Neural progenitor cell (in vitro differentiated cells): Measurements from ENCODE around the gene STK32B. TPM values are rescaled to one million over a fixed set of nuclear protein-coding genes. Genes with fewer than 3 reads are reported as not detected.

Experiments used
- DNase-seq: peaks from one replicate; pipeline ENCODE4 v3.0.0-alpha.2; 2016; ENCODE audit warnings: low spot score
- H2AFZ ChIP-seq: fragments of 200-600 bp; sonication (generic); replicated peaks from 2 replicates; pipeline ENCODE4 v1.6.1; 2016; ENCODE audit warnings: antibody characterized with exemption
- H3F3A ChIP-seq: fragments of 200-600 bp; sonication (generic); 2 replicates; pipeline ENCODE4 v1.6.1; 2016; ENCODE audit warnings: antibody characterized with exemption, low read depth
- H3K27ac ChIP-seq: fragments of 200-600 bp; sonication (generic); 2 replicates; pipeline ENCODE4 v1.5.1; 2016; ENCODE audit warnings: mild to moderate bottlenecking
- H3K27me3 ChIP-seq: fragments of 200-600 bp; sonication (generic); 2 replicates; pipeline ENCODE4 v1.6.1; 2016; ENCODE audit warnings: mild to moderate bottlenecking, moderate library complexity
- H3K36me3 ChIP-seq: fragments of 200-600 bp; sonication (generic); 2 replicates; pipeline ENCODE4 v1.5.1; 2016
- H3K4me1 ChIP-seq: fragments of 200-600 bp; sonication (generic); 2 replicates; pipeline ENCODE4 v1.6.1; 2016; ENCODE audit warnings: mixed run types
- H3K4me2 ChIP-seq: fragments of 200-600 bp; sonication (generic); 2 replicates; pipeline ENCODE4 v1.6.1; 2016
- H3K4me3 ChIP-seq: fragments of 200-600 bp; sonication (generic); 2 replicates; pipeline ENCODE4 v1.5.1; 2016
- H3K79me2 ChIP-seq: fragments of 200-600 bp; sonication (generic); 2 replicates; pipeline ENCODE4 v1.6.1; 2016; ENCODE audit warnings: low read depth
- H3K9ac ChIP-seq: fragments of 200-600 bp; sonication (generic); 2 replicates; pipeline ENCODE4 v1.6.1; 2016
- H3K9me3 ChIP-seq: fragments of 200-600 bp; sonication (generic); 2 replicates; pipeline ENCODE4 v1.5.1; 2016; ENCODE audit warnings: low read depth
- H4K20me1 ChIP-seq: fragments of 200-600 bp; sonication (generic); 2 replicates; pipeline ENCODE4 v1.6.1; 2016; ENCODE audit warnings: low read depth
- H3K27ac Mint-ChIP-seq: 3 replicates; pipeline ENCODE4 v1.8.0; 2021; ENCODE audit warnings: mixed read lengths
- H3K27me3 Mint-ChIP-seq: 2 replicates; pipeline ENCODE4 v1.8.0; 2022; ENCODE audit warnings: low read depth, mild to moderate bottlenecking, inconsistent platforms, moderate library complexity, mixed read lengths; ENCODE audit not compliant: insufficient read depth
- H3K36me3 Mint-ChIP-seq: 3 replicates; pipeline ENCODE4 v1.8.0; 2021; ENCODE audit warnings: mixed read lengths
- H3K4me1 Mint-ChIP-seq: 3 replicates; pipeline ENCODE4 v1.8.0; 2021; ENCODE audit warnings: mixed read lengths
- H3K4me3 Mint-ChIP-seq: 3 replicates; pipeline ENCODE4 v1.8.0; 2021; ENCODE audit warnings: mild to moderate bottlenecking, moderate library complexity, mixed read lengths
- H3K9me3 Mint-ChIP-seq: 3 replicates; pipeline ENCODE4 v1.8.0; 2020; ENCODE audit warnings: mixed read lengths
- EZH2 ChIP-seq: fragments of 200-600 bp; sonication (generic); IDR thresholded peaks from 2 replicates; pipeline ENCODE4 v1.6.1; 2017; ENCODE audit warnings: antibody characterized with exemption, mild to moderate bottlenecking, moderate library complexity
- EZH2phosphoT487 ChIP-seq: fragments of 200-600 bp; sonication (generic); IDR thresholded peaks from 2 replicates; pipeline ENCODE4 v1.6.1; 2017; ENCODE audit warnings: antibody characterized with exemption
- total RNA-seq: library from RNA; depleted of rRNA; stranded (reverse); fragments of >200 nt; gene quantifications from 2 replicates; pipeline ENCODE4 v1.2.3, GENCODE V29; 2015; ENCODE audit warnings: low replicate concordance
- TF ChIP-seq, protein P1 (sequence below): fragments of 200-600 bp; sonication (generic); IDR thresholded peaks from 2 replicates; pipeline ENCODE4 v1.5.1; 2017; ENCODE audit warnings: antibody characterized with exemption, mild to moderate bottlenecking

STK32B gene
- total RNA-seq, 1 donor from 2014 or later = 2.5 TPM

DNA sequence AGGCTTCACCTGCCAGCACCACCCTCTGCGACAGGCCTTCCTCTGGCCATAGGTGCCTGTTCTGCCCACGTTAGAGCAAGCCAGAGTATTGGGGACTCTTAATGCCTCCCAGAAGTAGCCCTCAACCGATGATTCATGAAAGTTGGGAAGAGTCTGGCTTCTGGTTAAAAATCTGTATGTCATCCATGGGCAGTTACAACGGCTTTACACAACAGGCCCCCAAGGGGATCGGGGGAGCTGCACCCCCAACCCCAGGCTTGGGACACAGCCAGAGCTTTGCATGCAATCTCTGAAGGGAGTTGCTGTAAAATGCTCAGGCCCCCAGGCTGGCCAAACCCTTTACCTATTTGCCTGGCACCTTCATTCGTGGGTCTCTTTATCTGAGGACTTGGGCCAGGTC lies 26.6 kb upstream of the STK32B start:
- Histone ChIP-seq H3K27ac (no peak overlapping the region), H3K9me3 (no peaks in the 10 kb centered on the region), H4K20me1 (no peaks in the 10 kb centered on the region), H3K9ac (no peak overlapping the region), H2AFZ (no peak overlapping the region), H3K4me1 (peaks cover under 1% of the 10 kb centered on the region), H3K79me2 (no peaks in the 10 kb centered on the region), H3K4me3 (no peak overlapping the region), H3K27me3 (no peaks in the 10 kb centered on the region), H3F3A (no peaks in the 10 kb centered on the region), H3K4me2 (no peak overlapping the region), H3K36me3 (no peaks in the 10 kb centered on the region)
- DNase-seq = no peak
- Mint-ChIP-seq H3K27me3 (peaks cover 12% of the 10 kb centered on the region), H3K27ac (no peak overlapping the region), H3K4me1 (peaks cover under 1% of the 10 kb centered on the region), H3K36me3 (no peaks in the 10 kb centered on the region), H3K9me3 (peaks cover 7% of the 10 kb centered on the region), H3K4me3 (no peak overlapping the region)
- TF ChIP-seq EZH2 = no peak
- TF ChIP-seq, protein P1, sequence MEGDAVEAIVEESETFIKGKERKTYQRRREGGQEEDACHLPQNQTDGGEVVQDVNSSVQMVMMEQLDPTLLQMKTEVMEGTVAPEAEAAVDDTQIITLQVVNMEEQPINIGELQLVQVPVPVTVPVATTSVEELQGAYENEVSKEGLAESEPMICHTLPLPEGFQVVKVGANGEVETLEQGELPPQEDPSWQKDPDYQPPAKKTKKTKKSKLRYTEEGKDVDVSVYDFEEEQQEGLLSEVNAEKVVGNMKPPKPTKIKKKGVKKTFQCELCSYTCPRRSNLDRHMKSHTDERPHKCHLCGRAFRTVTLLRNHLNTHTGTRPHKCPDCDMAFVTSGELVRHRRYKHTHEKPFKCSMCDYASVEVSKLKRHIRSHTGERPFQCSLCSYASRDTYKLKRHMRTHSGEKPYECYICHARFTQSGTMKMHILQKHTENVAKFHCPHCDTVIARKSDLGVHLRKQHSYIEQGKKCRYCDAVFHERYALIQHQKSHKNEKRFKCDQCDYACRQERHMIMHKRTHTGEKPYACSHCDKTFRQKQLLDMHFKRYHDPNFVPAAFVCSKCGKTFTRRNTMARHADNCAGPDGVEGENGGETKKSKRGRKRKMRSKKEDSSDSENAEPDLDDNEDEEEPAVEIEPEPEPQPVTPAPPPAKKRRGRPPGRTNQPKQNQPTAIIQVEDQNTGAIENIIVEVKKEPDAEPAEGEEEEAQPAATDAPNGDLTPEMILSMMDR = no peak
- no peak for TF ChIP-seq EZH2phosphoT487

DNA sequence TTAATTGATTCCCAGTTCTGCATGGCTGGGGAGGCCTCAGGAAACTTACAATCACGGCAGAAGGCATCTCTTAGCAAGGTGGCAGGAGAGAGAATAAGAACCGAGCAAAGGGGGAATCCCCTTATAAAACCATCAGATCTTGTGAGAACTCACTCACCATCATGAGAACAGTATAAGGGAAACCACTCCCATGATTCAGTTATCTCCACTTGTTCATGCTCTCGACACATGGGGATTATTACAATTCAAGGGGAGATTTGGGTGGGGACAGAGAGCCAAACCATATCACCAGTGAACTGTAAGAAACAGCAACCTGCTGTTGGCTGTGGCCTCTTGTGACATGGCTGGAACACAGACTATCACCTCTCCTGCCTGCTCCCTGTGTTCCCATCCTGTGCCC lies 24.9 kb upstream of the STK32B start:
- Histone ChIP-seq H3K9me3 (no peaks in the 10 kb centered on the region), H3K27ac (no peak overlapping the region), H4K20me1 (no peaks in the 10 kb centered on the region), H3F3A (no peaks in the 10 kb centered on the region), H3K4me2 (no peak overlapping the region), H3K4me1 (no peaks in the 10 kb centered on the region), H3K79me2 (no peaks in the 10 kb centered on the region), H3K4me3 (no peak overlapping the region), H3K9ac (no peak overlapping the region), H3K27me3 (no peaks in the 10 kb centered on the region), H3K36me3 (no peaks in the 10 kb centered on the region), H2AFZ (no peak overlapping the region)
- Mint-ChIP-seq H3K9me3 (peaks cover 7% of the 10 kb centered on the region), H3K4me3 (no peak overlapping the region), H3K27me3 (peaks cover 9% of the 10 kb centered on the region), H3K27ac (no peak overlapping the region), H3K4me1 (no peaks in the 10 kb centered on the region), H3K36me3 (no peaks in the 10 kb centered on the region)
- DNase-seq = no peak
- no peak for TF ChIP-seq EZH2
- TF ChIP-seq, protein P1 = no peak
- no peak for TF ChIP-seq EZH2phosphoT487

DNA sequence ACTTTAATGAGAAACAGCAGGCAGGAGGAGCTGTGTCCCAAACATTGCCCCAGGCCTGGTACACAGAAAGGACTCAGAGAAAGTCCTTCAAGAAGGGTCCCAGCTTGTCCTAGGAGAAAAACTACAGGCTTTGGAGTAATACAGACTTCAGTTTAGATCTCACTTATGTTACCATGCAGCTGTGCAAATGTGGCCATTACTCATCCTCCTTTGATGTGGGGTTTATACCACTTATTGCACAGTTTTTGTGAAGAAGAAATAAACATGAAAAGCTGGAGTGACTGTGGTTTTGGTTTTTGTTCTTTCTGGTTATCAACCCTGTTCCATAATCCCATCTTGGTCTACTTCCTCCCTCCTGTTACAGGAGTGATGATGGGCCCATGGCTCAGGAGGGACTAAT lies 23.9 kb upstream of the STK32B start:
- DNase-seq = no peak
- Histone ChIP-seq H4K20me1 (no peaks in the 10 kb centered on the region), H3K4me3 (no peak overlapping the region), H3K79me2 (no peaks in the 10 kb centered on the region), H3K27me3 (no peaks in the 10 kb centered on the region), H3K4me1 (no peaks in the 10 kb centered on the region), H3K27ac (no peak overlapping the region), H3K36me3 (no peaks in the 10 kb centered on the region), H3K4me2 (no peak overlapping the region), H3F3A (no peaks in the 10 kb centered on the region), H3K9ac (no peak overlapping the region), H3K9me3 (no peaks in the 10 kb centered on the region), H2AFZ (no peak overlapping the region)
- H3K27ac Mint-ChIP-seq = no peak overlapping the region
- H3K4me3 Mint-ChIP-seq = no peak overlapping the region
- no peaks in the 10 kb centered on the region for H3K36me3 Mint-ChIP-seq
- H3K9me3 Mint-ChIP-seq = peaks cover 5% of the 10 kb centered on the region
- H3K27me3 Mint-ChIP-seq = peaks cover 9% of the 10 kb centered on the region
- TF ChIP-seq EZH2phosphoT487 (no peak), EZH2 (no peak)
- TF ChIP-seq, protein P1 = no peak
- no peaks in the 10 kb centered on the region for H3K4me1 Mint-ChIP-seq
